ENCODE results near the gene PRCP.
"Not testable (repeated sequence)": the region's sequence is repeated elsewhere in the genome, so short reads cannot be mapped to it uniquely, and the experiment has no call there.

PRCP gene

DNA sequence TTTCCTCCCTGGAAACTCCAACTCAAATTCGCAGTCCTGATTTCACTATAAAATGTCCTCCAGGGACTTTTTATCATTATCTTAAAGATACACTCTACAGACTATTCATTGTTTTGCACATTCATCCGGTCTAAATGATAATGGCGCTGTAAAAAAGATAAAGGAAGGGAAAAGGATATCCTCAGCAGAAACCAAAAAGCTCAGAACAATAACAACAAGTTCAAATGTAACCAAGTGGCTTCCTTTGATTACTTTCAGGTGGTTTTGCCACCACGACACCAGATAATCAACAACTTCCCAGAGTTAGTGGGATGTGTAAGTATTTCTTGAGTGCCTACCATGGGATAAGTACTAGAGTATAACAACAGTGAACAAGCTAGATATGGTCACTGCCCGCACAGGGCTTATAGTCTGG, 26.3 kb downstream of the PRCP start:
- no peak for DNase-seq (ENCODE audit: extremely low read depth in 1 of 2, low read depth in 1 of 2)

DNA sequence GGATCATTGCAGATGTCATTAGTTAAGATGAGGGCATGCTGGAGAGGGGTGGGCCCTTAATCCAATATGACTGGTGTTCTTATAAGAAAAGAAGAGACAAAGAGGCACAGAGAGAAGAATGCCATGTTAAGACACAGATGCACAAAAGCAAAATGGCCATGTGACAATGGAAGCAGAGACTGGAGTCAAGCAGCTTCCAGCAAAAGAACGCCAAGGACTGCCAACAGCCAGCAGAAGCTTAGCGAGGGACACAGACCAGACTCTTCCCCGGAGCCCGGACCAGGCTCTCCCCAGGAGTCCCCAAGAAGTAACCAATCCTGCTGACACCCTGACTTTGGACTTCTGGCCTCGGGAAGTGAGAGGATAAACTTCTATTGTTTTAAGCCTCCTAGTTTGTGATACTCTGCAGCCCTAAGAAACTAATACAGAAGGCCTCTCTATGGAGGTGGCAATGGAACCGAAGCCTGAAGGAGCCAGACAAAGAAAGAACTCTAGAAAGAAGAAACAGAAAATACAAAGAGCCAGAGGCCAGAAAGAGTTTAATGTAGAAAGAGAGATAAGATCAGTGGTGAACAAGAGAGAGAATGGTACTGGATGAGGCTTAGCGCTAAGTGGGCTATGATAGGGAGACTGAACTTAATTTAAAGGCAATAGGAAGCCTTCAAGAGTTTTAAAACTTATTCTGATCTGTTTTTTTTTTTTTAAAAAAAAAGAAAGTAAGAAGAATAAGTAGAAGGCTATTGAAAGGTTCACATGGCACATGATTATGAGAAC, 27.7 kb downstream of the PRCP start:
- no peak for DNase-seq (ENCODE audit: extremely low read depth in 1 of 2, low read depth in 1 of 2)

DNA sequence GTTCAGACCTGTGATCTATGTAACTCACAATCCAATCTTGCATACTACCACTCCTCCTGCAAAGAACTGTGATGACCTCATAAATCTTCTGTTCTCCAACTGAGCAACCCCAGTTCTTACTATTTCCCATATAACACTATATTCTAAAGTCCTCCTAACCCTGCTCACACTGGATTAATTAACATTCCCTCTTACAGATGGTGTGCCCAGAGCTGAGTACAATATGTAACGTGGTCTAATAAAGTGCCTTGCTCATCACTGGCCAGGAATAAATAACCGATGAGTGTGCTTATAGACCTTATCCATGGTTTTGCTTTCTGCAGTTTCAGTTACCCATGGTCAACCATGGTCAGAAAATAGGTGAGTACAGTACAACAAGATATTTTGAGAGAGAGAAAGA, 28.6 kb downstream of the PRCP start:
- DNase-seq (ENCODE audit: extremely low read depth in 1 of 2, low read depth in 1 of 2), result no peak

DNA sequence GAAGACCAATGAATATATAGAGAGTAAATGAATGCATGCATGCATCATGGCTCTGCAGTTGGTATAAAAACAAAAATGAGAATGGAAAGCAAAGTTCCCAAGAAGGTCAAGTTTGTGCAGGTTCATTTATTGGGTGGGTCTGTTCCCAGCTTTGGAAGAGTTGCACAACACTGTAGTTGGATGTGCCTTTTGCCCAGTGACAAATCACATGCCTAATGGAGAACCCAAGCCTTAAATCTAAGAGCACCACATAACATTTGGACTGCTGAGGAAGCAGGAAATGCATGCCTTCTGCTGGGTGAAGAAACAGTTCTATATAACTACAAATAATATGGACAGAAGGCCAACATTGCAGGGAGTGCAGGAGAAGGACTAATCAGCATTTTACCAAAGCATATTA, 30.6 kb downstream of the PRCP start:
- no peak for DNase-seq (ENCODE audit: extremely low read depth in 1 of 2, low read depth in 1 of 2)

DNA sequence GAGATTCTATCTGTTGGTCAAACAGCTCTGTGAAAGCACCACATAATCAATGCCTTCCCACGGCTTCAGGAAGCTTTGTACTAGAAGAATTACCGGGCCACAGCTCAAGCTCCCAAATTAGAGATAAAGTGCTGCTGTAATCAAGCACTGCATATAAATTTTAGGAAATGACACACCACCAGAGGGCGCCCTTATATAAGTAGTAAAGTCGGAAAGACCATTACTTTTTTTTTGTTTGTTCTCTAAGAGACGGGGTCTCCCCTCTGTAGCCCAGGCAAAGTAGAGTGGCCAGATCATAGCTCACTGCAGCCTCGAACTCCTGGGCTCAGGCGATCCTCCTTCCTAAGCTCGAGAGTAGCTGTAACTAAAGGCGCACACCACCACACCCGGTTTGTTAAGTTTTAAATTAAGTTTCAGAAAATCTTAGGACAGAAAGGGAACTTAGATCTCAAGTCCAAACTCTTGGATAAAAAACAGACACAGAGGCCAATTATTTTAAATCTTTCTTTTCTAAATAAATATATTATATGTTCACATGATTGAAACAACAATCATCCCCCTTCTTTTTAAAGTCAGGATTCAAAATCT, 32.6 kb downstream of the PRCP start:
- peak; percentile 58 to 61 for DNase-seq (ENCODE audit: extremely low read depth in 1 of 2, low read depth in 1 of 2)

DNA sequence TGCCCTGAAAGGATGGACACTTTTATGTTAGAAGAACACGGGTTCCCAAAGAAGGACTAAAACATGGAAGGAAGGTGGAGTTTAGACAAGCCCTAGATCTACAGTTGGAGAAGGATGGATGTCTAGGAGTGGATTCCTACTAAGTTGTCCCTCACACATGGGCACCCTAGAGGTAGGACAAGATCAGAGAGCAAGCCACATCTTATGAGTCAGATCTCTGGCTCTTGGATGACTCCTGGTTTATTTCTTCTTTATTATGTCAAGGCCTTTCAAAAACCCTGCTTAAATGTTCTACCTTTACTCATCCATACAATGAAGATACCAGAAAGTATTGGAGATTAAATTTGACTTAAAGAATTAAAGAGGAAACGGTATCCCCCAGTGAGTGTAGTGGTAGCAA, 34.4 kb downstream of the PRCP start:
- no peak for DNase-seq (ENCODE audit: extremely low read depth in 1 of 2, low read depth in 1 of 2)

DNA sequence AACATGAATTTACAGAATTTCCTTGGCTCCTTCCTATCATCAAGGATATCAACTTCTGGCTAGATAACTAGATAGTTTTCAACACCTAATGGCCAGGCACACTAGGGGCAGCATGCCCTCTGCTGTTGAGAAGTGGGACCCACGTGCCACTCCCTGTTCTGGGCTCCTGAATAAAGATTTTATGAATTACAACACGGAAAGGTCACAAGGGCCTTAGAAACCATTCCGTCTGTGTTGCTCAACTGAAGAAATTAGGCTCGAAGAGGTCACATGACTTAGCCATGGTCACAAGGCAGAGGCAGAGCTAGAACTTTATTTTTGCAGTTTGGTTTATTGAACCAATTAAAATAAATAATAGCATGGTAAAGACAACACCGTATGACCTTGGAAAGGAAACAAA, 36.0 kb downstream of the PRCP start:
- no peak for DNase-seq (ENCODE audit: extremely low read depth in 1 of 2, low read depth in 1 of 2)

DNA sequence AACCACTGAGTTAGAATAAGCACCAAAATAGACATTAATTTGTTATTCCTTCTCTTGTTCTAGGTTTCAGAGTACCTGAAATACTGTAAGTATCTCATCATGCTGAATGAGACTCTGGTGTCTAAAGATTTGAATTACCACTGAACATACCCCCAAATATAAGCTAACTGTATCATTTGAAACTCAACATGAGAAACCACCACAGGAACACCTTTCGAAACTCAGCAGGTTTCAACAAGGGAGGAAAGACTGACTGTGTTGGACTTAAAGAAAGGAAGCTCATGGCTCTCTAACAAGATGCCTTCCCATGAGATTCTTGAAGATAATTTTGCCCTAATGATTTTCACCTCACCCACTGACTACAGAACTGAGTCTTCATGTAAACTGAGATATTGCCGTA, 37.0 kb downstream of the PRCP start:
- no peak for DNase-seq (ENCODE audit: extremely low read depth in 1 of 2, low read depth in 1 of 2)

DNA sequence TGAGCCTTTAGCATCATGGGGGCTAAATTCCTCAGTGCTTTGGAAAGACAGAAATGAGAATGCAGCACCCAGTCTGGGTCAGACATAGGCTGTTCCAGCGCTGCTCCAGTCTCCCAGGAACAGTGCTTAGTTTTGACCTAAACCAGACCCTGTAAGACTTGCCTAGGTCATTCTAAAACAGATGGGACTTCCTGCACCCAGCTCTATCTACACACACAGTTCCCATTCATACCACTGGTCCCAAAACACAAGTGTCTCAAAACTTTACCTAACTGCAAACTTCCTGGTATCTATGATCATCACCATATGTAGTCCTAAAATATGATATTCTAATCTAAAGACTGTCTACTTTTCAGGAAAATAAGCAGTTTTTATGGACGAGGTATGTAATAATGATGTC, 37.9 kb downstream of the PRCP start:
- DNase-seq (ENCODE audit: extremely low read depth in 1 of 2, low read depth in 1 of 2), result no peak

DNA sequence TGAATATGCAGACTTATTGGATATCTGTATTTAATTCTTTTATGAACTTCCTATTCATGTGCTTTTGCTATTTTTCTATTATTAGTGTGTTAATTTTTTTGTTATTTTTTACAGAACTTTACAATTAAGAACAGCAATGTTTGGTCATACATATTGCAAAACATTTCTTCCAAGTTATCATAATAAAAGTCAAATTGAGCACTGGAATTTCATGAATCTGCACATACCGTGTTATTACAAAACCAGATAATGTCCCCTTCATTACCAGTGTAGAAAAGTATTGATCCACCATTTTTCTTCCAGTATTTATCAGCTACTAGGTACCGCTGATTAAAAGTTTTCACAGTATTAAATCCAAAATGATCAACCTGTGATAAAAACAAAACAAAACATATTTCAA, 40.5 kb downstream of the PRCP start:
- DNase-seq (ENCODE audit: extremely low read depth in 1 of 2, low read depth in 1 of 2), result no peak

DNA sequence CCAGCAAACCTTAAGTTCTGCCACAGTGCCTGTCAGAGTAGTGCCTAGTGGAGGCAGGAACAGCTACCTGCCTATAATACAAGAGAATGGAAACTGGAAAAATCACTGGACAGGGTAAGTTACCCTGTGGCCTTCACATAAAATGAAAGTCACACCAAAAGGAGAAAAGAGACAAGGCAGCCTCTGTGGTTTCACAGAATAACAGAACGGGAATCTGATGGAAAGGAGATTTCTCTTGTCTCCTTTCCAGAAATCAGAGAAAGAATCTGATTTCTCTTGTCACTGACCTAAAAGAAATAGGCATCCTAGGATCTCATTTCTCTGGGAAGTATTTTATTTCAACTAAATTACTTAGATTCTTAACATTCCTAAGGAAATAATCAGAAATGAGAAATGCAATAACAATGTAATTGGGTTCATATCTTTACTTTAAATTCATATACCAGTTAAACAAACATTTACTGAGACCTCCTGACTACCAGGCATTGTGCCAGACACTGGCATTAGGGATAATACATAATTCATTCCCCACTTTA, 41.6 kb downstream of the PRCP start:
- no peak for DNase-seq (ENCODE audit: extremely low read depth in 1 of 2, low read depth in 1 of 2)

DNA sequence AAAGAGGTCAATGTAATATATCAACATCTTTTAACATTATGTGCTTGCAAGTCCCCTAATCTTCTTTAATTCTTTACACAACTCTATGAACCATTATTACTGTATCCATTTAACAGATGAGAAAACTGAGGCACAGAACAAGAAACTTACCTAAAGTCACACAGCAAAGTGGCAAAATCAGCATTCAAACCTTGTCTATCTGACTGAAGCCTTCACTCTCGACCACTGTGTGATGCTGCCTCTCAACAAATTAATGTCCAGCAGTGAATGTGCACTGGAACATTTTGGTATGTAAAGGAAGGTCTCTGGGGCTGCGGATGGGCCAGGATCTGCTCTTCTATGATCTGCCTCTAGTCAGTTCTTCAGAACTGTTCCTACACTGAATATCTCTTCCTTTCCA, 42.1 kb downstream of the PRCP start:
- no peak for DNase-seq (ENCODE audit: extremely low read depth in 1 of 2, low read depth in 1 of 2)

DNA sequence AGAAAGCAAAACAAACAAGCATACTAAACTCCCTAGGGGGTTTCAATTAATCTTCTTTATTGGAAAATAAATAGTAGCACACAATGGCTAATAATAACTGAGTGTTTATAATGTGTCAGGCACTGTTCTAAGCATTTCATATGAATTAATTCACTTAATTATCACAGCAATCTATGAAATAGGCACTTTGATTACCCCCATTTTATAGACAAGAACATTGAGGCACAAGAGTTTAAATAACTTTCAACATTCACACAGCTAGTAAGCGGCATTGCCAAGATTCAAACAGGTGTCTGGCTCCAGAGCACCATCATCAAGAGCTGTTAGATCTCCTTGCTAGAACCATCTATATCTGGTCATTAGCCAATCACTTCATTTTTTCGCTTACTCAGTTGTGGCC, 43.1 kb downstream of the PRCP start:
- DNase-seq (ENCODE audit: extremely low read depth in 1 of 2, low read depth in 1 of 2), result no peak

DNA sequence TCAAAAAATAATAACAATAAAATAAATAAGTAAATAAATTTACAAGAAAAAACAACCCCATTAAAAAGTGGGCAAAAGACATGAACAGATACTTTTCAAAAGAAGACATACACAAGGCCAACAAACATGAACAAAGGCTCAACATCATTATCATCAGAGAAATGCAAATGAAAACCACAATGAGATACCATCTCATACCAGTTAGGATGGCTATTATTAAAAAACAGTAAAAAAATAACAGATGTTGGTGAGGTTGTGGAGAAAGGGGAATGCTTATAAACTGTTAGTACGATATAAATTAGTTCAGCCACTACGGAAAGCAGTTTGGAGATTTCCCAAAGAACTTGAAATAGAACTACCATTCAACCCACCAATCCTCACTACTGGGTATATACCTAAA, 44.6 kb downstream of the PRCP start:
- DNase-seq (ENCODE audit: extremely low read depth in 1 of 2, low read depth in 1 of 2), result no peak

DNA sequence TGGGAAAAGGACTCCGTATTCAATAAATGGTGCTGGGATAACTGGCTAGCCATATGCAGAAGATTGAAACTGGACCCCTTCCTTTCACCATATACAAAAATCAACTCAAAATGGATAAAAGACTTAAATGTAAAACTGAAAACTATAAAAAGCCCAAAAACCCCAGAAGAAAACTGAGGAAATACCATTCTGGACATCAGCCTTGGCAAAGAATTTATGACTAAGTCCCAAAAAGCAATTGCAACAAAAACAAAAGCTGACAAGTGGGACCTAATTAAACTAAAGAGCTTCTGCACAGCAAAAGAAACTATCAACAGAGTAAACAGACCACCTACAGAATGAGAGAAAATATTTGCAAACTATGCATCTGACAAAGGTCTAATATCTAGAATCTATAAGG, 45.3 kb downstream of the PRCP start:
- not testable (repeated sequence) for DNase-seq (ENCODE audit: extremely low read depth in 1 of 2, low read depth in 1 of 2)

DNA sequence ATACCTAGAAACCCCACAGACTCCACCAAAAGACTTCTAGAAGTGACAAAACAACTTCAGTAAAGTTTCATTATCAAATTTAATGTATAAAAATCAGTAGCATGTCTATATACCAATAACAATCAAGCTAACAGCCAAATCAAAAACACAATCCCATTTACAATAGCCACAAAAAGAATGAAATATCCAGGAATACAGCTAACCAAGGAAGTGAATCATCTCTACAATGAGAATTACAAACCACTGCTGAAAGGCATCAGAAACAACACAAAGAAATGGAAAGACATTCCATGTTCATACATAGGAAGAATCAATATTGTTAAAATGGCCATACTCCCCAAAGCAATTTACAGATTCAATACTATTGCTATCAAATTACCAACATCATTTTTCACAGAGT, 46.0 kb downstream of the PRCP start:
- DNase-seq (ENCODE audit: extremely low read depth in 1 of 2, low read depth in 1 of 2), result no peak

DNA sequence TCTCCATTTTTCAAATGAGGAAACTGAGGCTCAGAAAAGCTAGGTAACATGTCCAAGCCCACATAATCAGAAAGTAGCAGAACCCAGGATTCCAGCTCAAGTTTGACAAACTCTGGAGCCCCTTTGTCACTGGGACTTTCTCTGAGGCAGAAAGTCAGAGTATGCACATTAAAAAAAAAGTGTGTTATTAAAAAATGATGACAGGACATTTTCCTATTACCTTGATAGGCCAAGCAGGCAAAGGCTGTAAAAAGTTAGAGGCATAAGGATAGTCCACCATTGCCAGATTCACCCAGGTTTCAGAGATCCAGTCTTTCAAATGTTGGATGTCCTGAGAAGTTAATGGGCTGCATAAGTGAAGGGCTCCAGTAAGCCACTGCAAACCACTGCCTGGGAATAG, 51.4 kb downstream of the PRCP start:
- DNase-seq (ENCODE audit: extremely low read depth in 1 of 2, low read depth in 1 of 2), result no peak

DNA sequence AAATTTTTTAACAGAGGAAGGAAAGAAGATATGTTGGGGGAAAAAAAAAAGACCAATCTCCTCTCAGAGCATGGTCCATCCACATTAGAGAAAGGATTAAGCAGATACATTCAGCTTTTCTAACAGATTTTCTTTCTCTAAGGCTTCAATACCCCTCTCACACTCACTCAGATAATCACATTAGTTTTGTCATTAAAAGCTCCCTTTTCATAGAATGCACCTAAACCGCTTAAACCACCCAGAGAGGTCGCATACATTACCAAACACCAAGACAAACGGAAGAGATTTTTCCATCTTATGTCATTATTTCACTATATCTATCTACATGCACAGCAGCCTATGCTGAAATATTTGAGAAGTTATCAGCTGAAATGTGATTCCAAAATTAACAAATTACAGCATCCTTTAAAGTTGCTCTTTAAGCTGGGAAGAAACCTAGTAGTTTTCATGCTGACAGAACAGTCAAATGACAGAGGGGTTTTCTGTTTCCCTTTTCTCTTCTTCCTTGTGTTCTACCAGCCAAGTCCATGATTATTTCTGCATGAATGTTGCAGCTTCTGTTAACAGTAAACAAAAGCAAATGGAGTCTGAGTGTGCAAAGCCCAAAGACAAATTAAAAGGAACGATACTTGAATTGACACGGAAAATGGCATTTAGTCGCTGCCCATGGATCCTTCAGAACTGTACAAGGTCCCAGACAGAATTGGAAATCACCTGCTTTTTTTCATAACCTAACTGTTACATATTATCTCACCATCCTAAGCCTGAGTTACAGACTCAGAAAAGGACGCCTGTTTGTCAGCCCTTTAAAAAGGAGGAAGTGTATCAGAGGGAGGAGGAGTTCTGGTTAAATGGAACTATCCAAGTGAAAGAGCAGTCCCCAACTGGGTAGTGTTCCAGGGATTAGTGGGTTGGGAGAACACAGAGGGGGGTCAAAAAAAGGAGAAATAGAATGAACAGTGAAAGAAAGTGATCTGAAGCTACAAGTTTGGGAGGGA, 54.6 kb downstream of the PRCP start:
- no peak for DNase-seq (ENCODE audit: extremely low read depth in 1 of 2, low read depth in 1 of 2)

DNA sequence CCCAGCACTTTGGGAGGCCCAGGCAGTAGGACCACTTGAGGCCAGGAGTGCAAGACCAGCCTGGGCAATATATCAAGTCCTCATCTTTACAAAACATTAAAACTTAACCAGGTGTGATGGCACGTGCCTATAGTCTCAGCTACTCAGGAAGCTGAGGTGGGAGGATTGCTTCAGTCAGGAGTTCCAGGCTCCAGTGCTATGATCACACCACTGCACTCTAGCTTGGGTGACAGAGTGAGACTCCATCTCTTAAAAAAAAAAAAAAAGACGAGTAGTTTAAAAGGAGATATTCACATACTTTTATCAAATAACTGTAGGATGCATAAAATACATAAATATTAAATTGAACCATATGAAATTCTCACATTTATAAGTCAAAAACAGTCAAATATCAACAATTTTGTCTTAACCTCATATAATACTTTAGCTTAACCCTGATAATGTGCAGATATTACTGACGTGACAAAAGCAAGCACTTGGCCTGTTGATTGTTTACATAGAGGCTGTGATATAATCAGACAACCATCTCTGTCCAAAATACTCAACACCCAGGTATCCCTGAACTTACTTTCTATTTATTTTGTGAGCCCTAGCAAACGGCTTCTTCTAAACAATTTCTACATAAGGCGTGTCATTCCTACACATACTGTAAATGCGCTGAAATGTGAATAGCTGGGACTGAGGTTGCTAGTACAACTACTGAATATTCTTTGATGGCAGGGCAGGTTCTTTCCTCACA, 57.0 kb downstream of the PRCP start:
- DNase-seq (ENCODE audit: extremely low read depth in 1 of 2, low read depth in 1 of 2), result no peak

DNA sequence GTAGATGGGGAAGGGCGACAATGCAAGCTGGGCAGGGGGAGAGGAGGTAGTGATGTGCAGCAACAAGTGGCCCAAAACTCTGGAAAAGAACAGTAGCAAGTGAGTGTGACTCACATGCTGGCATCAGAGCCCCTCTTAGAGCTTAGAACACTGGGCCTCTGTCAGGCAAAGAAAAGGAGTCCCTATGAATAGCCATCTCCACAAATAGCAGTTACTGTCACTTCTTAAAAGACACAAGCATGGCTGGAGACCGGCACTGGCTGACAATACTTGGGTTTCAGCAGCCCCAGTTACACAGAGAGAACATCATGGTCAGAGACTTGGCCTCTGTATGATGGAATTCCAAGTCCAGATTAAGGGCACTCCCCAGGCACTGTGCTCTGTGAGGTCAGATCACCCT, 58.2 kb downstream of the PRCP start:
- DNase-seq (ENCODE audit: extremely low read depth in 1 of 2, low read depth in 1 of 2), result no peak

DNA sequence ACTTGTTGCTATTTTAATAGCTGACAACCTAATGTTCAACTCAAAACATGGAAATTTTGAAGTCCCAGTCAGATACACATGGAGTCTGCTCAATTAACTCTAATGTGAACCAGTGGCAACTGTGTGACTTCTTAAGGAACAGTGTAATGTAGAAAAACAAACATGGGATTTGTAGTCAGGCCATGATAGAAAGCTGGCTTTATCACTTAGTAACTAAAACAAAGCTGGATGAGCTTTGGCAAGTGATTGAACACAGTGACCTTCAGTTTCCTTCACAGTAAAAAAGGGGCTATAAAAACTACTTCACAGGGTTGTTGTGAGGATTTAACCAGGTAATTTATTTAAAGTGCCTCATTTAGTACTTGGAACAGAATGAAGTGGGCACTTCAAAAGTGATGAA, 62.6 kb downstream of the PRCP start:
- DNase-seq (ENCODE audit: extremely low read depth in 1 of 2, low read depth in 1 of 2), result no peak

Data from activated CD8-positive, alpha-beta memory T cell treated with anti-CD3 and anti-CD28 coated beads for 1 hour (primary cell).